Epithelial cell of proximal tubule (primary cell): Measurements from ENCODE around the gene USF2. TPM values are rescaled to one million over a fixed set of nuclear protein-coding genes. Genes with fewer than 3 reads are reported as not detected.
A peak's percentile ranks its signal among the peaks of the same experiment; 100 is the strongest.
"Not testable (repeated sequence)": the region's sequence is repeated elsewhere in the genome, so short reads cannot be mapped to it uniquely, and the experiment has no call there.

Source experiments
- DNase-seq: peaks from one replicate; pipeline ENCODE4 v3.0.0-alpha.2; 2011; ENCODE audit warnings: low read depth
- H3K4me3 ChIP-seq: 2 replicates; pipeline ENCODE4 v1.5.1; 2011; ENCODE audit warnings: low read depth, mild to moderate bottlenecking, low read length
- CTCF ChIP-seq: conservative IDR thresholded peaks from 2 replicates; pipeline ENCODE4 v1.5.1; 2012; ENCODE audit warnings: low read depth, mild to moderate bottlenecking, low read length
- total RNA-seq: library from RNA; depleted of rRNA; stranded (reverse); fragments of >200 nt; gene quantifications from 2 replicates; pipeline ENCODE4 v1.2.3, GENCODE V29; 2015

The USF2 gene
- total RNA-seq, 1 donor from 2014 or later: 62.9 TPM

DNA sequence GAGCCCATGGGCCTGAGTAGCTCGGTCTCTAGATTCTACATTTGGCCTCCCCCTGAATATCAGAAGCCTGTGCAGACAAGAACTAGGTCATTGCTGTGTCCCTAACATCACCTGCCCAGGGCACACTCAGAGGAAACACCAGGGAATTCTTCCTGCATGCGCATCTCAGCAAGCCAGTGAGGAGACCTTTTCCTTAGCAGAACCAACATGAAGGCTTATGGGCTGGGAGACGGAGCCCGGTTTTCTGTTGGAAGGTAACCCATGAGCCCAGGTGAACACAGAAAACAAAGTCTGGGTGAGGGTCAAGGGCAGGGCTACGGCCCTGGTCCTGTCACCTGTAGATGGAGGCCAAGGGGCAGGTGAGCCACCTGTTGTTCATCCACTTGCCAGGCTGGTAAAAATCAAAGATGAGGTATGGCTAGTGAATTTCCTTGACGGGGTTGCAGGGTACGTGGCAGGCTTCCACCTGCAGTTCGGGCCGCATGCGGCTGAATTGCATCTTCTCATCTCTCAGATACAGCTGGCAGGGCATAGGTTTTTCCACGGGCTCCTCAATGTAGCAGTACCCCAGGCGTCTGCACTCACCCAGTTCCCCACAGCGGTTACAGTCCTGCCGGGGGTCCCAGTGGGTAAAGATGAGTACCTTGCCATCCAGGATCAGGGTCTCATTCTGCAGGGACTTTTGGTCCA lies 36.7 kb upstream of the USF2 start:
- no peak overlapping the region for H3K4me3 ChIP-seq
- no peak for DNase-seq
- TF ChIP-seq CTCF: no peak

DNA sequence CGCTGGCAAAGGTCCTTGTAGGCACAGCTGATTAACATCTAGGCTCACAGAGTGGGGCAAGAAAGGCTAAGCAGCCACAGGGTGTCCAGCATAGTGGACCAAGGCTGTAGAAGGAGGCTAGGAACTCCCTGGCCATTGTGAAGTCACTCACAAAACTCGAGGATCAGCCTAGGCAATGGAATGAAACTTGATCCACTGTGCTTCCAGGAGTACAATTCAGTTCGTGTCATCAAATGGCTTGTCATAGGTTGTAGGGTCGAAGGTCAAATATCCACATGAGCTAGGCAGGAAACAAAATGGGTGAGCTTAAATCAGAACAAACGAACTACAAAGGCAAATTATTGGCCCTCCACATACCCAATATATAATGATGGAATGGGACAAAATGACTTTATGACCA lies 35.9 kb upstream of the USF2 start:
- TF ChIP-seq CTCF: no peak
- H3K4me3 ChIP-seq: no peak overlapping the region
- DNase-seq: no peak

GRCh38 chr19:35236638-35237400 lies 31.9 kb upstream of the USF2 start:
- TF ChIP-seq CTCF: peak; percentile 22
- DNase-seq: no peak
- H3K4me3 ChIP-seq: no peak overlapping the region

DNA sequence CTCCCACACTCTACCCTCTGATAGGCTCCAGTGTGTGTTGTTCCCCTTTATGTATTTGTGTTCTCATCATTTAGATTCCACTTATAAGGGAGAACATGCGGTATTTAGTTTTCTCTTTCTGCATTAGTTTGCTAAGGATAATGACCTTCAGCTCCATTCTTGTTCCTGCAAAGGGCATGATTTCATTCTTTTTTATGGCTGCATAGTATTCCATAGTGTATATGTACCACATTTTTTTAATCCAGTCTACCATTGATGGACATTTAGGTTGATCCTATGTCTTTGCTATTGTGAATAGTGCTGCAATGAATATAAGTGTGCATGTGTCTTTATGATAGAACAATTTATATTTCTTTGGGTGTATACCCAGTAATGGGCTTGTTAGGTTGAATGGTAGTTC lies 29.2 kb upstream of the USF2 start:
- DNase-seq, H3K4me3 ChIP-seq: not testable (repeated sequence)

DNA sequence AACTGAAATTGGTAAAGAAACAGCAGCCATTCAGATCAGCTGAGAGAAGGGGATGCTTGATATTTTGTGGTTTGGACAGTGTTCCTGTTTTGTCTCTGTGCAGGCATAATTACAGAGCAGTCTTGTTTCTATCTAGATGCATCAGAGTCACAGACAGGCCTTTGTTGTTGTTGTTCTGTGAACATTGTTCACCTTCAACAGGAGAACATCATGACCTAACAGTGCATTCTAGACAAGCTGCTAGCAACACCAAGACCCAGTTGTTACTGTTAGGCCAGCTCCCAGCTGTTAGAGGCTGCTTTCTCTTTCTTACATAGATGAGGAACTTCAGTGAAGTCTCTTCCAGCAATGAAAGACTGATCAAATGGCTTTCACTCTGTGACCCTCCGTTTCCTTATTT lies 28.4 kb upstream of the USF2 start:
- TF ChIP-seq CTCF: no peak
- no peak for DNase-seq
- no peak overlapping the region for H3K4me3 ChIP-seq

- TF ChIP-seq CTCF: no peak
- H3K4me3 ChIP-seq: no peak overlapping the region
- DNase-seq: no peak
These were observed 27.3 kb upstream of the USF2 start for GRCh38 chr19:35241417-35241816.

DNA sequence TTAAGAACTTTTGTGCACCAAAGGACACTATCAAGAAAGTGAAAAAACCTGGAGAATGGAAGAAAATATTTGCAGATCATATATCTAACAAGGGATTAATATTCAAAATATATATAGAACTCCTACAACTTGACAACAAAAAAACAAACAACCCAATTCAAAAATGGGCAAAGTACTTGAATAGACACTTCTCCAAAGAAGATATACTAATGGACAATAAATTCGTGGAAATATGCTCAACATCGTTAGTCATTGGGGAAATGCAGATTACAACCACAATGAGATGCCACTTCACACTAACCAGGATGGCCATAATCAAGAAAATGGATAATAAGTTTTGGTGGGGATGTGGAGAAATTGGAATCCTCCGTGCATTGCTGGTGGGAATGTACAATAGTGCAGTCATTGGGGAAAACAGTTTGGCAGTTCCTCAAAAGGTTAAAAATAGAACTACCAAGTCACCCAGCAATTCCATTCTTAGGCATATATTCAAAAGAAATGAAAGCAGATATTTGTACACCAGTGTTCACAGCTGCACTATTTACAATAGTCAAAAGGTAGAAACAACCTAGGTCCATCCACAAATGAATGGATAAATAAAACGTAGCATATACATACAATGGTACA lies 22.2 kb upstream of the USF2 start:
- no peak for DNase-seq
- TF ChIP-seq CTCF: no peak

More for the DNA sequence above, 22.2 kb upstream of the USF2 start:
- H3K4me3 ChIP-seq: no peak overlapping the region
